ENCODE measurements around the gene FANCC.

FANCC gene

GRCh38 chr9:95097279-95097678 lies 220.2 kb downstream of the FANCC start:
- no peak for DNase-seq

GRCh38 chr9:95096807-95097206 lies 220.7 kb downstream of the FANCC start:
- DNase-seq: no peak

GRCh38 chr9:95096381-95096780 lies 221.1 kb downstream of the FANCC start:
- DNase-seq: no peak

GRCh38 chr9:95095641-95096355 lies 221.7 kb downstream of the FANCC start:
- DNase-seq: no peak

GRCh38 chr9:95094002-95094401 lies 223.5 kb downstream of the FANCC start:
- no peak for DNase-seq

GRCh38 chr9:95093586-95093985 lies 223.9 kb downstream of the FANCC start:
- no peak for DNase-seq

GRCh38 chr9:95092262-95093072 lies 225.0 kb downstream of the FANCC start:
- no peak for DNase-seq

- no peak for DNase-seq
Measured at GRCh38 chr9:95091601-95092261, 225.8 kb downstream of the FANCC start.

- DNase-seq: no peak
Measured at GRCh38 chr9:95090871-95091577, 226.5 kb downstream of the FANCC start.

- DNase-seq: no peak
Measured at GRCh38 chr9:95090023-95090791, 227.3 kb downstream of the FANCC start.

- no peak for DNase-seq
Measured at GRCh38 chr9:95089257-95090022, 228.1 kb downstream of the FANCC start.

- no peak for DNase-seq
Measured at GRCh38 chr9:95088421-95089161, 228.9 kb downstream of the FANCC start.

GRCh38 chr9:95087659-95088242 lies 229.8 kb downstream of the FANCC start:
- DNase-seq: no peak

GRCh38 chr9:95086564-95086955 lies 230.9 kb downstream of the FANCC start:
- no peak for DNase-seq

- DNase-seq: no peak
Measured at GRCh38 chr9:95085861-95086563, 231.5 kb downstream of the FANCC start.

GRCh38 chr9:95085036-95085770 lies 232.3 kb downstream of the FANCC start:
- no peak for DNase-seq

GRCh38 chr9:95084254-95084934 lies 233.1 kb downstream of the FANCC start:
- DNase-seq: no peak

- DNase-seq: no peak
Measured at GRCh38 chr9:95083086-95083768, 234.3 kb downstream of the FANCC start.

Data from NCI-H2171 (cell line).